GM19455 (cell line): ENCODE data around the gene HSF2.

Experiments
- ATAC-seq: cut with Tn5 transposase; IDR thresholded peaks from one replicate; pipeline ENCODE4 v1.9.1; 2021; ENCODE audit not compliant: unreplicated experiment

HSF2 gene, protein sequence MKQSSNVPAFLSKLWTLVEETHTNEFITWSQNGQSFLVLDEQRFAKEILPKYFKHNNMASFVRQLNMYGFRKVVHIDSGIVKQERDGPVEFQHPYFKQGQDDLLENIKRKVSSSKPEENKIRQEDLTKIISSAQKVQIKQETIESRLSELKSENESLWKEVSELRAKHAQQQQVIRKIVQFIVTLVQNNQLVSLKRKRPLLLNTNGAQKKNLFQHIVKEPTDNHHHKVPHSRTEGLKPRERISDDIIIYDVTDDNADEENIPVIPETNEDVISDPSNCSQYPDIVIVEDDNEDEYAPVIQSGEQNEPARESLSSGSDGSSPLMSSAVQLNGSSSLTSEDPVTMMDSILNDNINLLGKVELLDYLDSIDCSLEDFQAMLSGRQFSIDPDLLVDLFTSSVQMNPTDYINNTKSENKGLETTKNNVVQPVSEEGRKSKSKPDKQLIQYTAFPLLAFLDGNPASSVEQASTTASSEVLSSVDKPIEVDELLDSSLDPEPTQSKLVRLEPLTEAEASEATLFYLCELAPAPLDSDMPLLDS

DNA sequence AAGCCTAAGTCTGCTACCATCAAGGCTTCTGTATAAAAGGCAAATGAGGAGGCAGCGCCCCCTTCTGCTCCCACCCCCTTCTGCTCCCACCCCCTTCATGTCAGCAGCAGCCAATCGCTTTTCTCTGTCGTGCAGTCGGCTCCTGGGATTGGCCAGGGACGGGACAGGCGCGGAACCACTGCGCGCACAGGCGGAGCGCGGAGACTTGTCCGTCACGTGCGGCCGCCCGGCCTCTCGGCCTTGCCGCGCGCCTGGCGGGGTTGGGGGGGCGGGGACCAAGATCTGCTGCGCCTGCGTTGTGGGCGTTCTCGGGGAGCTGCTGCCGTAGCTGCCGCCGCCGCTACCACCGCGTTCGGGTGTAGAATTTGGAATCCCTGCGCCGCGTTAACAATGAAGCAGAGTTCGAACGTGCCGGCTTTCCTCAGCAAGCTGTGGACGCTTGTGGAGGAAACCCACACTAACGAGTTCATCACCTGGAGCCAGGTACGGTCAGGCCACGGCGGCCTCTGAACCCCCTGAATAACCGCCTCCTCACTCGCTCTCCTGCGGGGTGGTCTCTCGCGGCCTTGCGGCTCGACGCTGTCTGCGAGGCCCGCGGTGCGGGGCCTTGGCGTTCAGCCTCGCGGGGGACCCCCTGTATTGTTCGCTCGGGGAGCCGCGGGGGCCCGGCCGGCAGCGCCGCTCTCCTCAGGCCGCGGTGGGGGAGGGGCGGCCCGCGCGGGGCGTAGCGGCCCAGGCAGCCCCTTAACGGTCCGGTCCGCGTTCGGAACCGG lies at the start of gene HSF2:
HSF2 (plus strand) TSS at position 305 of the 773 bp plus-strand sequence; CDS start at position 391, 86 bp downstream.
- peak; percentile 98 for ATAC-seq

DNA sequence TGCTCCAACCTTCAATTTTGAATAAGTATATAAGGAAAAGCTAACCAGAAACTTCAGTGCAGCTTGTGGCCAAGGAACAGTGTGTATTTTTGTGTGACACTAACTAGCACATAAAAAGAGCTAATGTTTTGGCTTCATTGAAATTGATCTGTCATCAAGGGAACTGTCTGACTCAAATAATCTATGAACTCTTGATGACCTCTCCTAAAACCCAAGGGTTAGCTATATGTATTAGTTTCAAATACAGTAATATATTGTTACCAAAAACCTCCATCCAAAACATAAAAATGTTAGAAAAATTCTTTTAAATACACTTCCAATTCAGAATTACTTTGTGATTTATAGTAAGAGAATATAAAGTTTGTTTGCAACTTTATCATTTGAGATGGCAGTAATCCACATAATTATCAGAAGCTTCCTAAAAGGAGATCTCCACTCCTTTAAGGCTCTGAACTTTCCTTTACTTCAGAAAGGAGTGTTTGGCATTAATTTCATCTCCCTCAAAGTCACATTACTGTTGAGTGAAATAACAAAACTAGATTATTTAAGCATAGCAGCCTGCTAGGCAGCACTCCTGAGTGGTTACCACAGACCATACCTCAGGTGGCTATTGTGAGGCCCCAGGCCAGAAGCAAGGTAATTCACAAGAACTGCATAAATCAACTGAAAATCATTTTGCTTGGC lies 46.3 kb upstream of the HSF2 start:
- ATAC-seq, result no peak

DNA sequence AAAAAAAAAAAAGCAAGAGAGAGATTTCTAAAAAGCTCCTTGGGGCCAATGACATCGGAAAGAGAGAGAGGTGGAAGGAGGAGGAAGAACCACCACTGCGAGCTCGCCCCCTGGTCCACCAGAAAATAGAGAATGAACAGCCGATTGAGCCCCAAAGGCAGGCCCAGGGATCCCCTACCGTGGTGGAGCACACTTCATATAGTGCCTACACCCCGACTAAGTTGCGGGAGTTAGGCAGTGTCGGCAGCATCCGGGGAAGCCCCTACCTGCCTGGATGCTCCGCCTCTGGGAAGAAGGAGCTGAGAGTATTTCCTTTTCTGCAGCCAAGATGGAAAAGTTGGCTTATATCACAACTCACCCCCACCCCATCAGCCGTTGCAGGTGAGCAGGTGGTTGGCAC lies 38.6 kb upstream of the HSF2 start:
- ATAC-seq, result no peak

DNA sequence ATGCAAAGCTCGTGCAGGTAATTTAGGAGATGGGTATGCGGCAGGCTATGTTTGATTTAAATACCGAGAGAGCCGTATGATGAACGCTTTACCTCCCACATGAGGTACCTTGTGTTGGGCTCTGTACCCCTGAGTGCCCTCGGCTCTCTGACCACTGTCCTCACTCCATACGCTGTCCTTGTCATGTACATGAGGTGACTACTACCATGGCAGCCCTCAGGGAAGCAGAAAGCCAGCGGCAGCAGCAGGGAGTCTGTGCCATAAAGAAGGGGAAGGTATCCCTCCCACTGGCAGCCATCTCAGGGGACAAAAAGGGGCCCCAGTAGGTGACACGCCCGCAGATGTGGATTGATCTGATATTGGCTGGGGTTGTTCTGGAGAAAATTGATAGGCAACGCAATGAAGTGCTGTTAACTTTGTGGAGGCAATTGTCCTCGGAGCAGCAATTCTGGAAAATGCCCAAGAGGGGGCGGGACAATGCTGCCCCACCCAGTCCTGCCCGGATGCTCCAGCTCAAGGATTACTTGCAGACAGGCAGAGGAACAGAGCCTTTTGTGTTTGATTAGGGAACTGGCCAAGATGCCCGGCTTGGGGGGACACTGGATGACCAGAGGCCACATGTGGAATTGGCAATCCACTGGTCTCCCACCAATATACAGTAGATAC lies 38.0 kb upstream of the HSF2 start:
- ATAC-seq, result no peak

DNA sequence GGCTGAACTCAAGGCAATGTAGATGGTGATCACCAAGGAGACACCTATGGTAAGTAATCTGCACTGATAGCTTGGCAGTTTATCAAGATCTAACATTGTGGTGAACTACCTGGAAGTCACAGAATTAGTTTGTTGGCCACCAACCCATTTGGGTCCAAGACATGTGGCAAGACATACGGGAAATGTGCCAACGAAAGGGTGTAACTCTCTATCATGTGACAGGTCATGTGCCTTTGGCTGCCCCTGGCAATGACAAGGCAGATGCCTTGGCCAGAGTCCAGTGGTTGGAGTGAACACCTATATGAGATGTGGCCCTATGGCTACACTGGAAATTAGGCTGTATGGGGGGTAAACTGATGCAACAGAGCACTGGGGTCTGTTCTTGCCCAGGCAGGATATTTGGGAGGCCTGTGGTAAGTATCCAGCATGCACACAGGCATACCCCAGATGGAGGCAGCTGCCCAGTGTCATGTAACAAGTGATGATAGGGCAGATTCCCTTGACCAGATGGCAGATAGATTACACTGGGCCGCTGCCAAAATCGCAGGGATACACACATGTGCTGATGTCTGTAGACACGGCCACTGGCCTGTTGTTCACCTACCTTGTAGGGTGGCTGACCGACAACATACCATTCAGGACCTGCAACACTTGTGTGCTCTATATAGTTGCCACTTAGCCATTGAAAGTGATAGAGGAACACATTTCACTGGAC lies 35.5 kb upstream of the HSF2 start:
- ATAC-seq, result no peak

DNA sequence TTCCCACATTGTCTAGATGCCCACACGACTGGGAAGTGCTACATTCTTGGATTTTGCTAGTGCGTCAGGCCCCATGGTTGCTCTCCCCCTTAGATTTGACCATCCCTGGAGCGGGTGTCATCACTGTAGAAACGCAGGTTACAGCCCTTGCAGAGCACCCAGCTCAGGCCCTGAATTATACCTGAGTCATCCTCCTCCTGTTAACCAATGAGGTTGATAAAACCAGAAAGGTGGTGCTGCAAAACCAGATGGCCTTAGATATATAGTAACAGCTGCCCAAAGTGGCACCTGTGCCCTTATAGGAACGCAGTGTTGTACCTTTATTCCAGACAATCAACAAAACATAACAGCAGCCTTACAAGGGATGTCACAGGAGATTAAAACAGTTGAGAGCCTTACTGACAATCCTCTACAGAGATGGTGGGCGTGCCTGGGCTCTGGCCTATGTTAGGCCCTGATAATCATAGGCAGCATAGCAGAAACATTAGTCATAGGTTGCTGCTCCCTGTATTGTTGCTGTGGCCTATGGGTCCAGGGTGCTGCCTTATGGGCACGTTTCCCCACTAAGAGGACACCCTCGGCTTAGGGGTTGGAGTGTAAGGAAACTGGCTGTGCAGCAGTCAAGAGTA lies 33.6 kb upstream of the HSF2 start:
- no peak for ATAC-seq

DNA sequence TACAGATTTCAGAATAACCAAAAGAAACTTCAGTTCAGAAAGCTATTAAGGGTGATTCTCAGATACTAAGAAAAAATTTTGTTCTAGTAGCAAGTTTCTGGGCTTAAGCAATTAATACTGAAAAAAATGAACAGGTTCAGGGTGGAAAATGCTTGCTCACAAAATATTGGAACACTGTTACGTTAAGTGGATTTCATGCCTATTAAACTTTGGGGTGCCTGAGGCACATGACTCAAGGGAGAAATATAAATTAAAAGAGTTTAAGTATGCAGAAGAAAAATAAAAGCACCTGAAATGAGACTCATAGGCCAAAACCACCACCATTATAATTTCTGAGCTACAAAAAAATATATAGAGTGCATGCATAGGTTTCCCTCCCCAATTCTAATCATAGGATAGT lies 32.3 kb upstream of the HSF2 start:
- no peak for ATAC-seq

DNA sequence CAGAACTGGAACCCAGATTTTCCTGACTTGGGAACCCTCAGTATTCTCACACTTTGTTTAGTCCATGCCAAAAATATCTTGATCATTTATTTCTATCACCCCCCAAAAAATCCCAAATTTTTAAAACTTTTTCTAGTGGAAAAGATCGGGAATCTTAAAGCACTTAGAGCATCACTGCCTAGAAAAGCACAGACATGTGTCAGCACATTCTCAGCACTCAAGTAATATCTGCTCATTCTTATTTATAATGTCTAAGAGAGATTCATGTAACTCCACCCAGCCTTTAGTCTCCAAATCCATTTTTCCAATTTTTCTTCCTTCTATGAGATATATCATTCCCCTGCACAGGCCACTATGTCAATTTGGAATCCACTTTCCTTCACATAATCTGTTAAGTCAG lies 29.9 kb upstream of the HSF2 start:
- ATAC-seq, result no peak

DNA sequence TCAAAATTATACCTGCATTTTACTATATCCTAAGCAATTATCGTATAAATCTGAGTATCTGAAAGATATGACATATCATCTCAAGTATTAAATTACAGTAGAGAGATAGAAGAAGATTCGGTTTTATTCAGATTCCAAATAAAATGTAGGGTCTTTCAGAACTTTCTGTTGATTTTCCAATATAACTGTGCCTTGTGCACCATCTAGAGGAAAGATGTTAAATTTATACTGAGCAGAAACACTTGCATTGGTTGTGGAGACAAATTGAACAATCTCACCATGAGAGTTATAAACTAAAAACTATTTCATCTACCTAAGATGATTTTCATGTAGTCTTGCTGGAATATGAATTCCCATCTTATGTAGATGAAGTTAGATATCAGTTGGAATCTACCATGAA lies 26.8 kb upstream of the HSF2 start:
- ATAC-seq, result no peak

DNA sequence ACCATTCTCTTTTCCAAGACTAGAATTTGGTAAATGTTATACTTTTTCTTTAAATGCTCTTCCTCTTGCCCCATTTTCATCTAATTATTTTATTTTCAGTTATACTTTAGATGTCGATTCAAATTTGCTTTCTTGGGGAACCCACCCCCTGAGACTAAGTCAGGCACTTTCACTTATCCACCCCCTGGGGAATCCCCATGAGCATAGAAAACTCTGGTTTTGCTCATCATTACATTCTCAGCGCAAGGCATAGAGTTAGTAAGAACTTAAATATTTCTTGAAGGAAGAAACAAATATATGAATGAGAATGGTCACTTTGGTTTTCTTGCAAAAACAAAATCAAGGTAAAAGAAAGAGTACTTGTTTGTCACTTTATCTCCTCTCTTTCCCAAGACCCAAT lies 25.1 kb upstream of the HSF2 start:
- ATAC-seq, result no peak

DNA sequence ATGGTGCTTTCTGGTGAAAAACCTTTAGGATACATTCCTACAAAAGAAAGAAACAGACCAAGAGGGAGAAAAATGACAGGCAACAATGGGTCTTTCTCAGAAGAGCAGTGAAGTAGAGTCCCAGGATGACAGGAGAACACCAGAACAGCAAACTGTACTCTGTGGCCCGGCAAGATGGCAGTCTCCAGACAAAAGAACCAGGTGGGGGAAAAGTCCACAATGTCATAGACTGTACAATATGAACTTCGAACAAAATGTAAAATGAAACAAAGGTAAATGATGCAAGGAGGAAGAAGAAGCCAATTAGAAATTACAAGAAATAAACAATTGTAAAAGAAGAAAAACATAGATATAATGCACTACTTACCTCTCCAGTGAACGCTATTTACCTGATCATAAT lies 23.2 kb upstream of the HSF2 start:
- ATAC-seq, result no peak

DNA sequence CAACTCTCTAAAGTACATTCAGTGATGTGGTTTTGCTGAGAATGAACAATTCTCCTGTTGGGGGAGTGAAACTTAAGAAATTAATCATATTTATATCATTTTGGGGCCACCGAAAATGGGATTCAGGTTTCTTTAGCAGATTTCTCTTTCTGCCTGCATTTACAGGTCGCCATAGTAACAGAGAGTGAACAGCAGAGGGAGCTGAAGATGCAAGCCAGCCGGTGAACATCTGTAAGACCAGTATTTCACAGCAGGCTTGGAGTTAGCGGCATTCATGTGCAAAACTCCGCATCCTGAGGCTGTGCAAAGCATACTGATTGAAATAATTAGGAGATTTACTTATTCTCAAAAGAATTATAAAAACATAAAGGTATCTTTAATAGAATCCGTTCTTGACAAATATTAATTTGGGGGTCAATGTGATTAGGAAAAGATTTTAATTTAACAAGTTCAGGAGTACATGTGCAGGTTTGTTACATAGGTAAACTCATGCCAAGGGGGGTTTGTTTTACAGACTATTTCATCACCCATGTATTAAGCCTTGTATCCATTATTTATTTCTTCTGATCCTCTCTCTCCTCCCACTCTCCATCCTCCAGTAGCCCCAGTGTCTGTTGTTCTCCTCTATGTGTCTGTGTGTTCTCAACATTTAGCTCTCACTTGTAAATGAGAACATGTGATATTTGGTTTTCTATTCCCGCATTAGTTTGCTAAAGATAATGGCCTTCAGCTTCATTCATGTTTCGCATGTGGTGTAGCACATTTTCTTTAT lies 17.8 kb upstream of the HSF2 start:
- ATAC-seq, result peak; percentile 99

DNA sequence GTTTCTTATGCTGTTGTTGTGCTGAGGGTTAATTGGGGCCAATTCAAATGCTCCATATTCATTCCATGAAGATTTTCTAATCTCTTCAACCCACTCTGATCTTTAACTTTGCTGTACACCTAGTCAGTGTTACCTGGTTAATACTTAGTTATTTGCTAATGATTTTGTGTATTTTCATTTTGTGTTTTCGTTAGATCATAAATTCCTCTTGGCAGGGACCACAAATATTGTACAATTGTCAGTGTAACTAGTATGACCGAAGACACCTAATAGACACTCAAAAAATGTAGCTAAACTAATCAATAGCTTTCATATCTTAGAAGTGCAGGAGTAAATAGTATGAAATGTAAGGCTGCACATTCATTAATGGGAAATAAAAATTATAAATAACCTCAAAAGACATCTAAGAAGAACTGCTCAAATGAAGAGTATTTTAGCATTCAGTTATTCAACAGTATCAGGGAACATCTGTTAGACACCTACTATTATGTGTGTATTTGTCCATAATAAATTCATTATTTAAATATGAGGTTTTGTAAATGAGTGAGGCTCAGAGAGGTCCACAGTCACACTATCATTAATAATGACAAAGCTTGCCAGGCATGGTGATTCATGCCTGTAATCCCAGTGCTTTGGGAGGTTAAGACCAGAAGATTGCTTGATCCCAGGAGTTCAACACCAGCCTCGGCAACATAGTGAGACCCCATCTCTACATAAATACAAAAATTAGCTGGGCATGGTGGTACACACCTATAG lies 13.4 kb upstream of the HSF2 start:
- ATAC-seq, result no peak

DNA sequence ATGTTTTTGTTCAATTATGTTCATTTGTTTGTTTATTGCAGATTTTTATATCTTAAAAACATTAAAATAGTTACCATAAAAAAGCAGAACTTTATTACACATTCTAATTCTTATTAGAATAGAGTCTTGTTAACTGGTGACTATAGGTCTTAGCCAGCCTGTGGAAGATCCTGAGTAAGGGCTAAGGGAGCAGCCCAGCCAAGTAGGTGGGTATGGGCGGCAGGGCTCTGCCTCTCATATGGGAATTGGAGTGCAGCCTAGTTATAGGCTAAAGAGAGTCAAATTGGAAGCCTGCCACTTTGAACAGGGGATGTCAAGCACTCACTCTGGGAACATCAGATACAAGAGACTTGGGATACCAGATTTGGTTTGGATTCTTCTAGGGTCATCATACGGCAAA lies 10.5 kb upstream of the HSF2 start:
- ATAC-seq, result no peak

DNA sequence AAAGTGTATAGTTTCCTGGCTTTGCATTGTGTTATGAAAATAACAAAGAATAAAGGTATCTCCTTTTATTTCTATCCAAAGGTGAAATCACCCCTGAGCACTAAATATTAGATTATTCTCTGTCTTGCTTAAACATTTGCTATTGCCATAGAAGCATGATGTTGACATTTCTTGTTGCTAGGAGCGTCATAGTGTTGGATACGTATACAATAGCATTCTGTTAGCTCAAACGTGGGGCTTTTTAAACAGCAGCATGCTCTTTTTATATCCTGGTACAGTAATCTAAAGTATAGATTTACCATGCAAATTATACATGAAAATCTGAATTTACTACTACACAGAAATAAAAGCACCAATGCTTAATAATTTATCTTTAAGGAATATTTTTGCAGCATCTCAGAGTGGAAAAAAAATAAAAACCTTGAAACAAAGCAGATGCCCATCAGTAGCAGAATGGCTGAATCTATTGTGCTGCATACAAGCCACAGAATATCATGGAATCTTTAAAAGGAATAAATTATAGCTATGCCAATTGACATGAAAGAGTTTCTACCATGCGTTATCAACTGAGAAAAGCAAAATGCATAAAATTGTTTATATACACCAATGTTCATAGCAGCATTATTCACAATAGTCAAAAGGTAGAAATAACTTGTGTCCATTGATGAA lies 9.6 kb upstream of the HSF2 start:
- no peak for ATAC-seq

DNA sequence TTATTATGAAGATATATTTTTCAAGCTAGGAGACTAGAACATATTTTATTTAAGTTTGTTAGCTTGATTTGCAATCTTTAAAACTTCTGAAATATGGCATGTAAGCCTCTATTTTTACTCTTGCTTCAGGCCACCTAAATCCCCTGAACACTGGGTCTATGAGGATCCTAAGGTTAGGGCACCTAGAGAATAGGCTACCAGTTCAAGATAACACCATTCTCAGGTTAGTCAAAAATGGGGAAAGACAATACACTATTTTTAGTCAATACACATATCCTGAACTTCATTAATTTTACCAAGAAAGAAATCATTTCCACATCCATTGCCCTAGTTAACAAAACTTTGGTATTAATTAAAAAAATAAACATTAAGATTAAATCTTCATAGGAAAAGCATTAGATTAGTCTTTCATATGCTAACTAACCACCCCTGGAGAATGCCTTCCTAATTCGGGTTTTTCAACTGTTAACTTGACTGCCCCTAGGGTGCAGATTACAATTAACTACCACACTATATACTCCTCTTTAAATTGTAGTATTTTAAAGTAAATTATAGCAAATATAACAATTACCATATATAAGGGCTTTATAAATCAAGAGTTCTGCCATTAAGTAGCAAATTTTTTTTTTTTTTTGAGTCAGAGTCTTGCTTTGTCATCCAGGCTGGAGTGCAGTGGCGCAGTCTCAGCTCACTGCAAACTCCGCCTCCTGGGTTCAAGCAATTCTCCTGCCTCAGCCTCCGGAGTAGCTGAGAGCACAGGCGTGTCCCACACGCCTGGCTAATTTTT lies 6.7 kb upstream of the HSF2 start:
- ATAC-seq, result no peak

DNA sequence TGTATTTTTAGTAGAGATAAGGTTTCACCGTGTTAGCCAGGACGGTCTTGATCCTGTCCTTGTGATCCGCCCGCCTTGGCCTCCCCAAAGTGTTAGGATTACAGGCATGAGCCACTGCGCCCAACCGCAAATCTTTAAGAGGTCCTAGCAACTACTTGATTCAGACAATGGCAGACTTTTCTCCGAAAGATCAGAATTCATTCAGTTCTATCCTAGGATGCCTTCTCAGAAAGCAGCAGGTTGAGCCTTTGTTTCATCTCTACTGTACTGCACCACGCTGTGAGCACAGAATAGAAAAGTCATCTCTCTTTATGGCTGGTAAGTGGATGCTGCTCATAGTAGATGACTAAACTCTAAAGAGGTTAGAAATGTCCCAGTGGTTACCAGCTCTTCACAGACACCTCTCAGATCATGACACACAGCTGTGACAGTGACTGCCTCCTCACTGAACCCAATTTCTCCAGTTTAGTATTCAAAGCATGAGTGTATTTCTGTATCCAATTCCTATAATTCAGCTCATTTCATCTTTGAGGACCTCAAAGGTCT lies 6.0 kb upstream of the HSF2 start:
- no peak for ATAC-seq
